NCI-H69 (cell line): Measurements from ENCODE around the gene ZC3HAV1L.
"Not testable (repeated sequence)": the region's sequence is repeated elsewhere in the genome, so short reads cannot be mapped to it uniquely, and the experiment has no call there.

Experiments
- DNase-seq: peaks from one replicate; lab custom pipeline; 2025; lab: John Stamatoyannopoulos, UW

Gene ZC3HAV1L

GRCh38 chr7:139054101-139054500, 18.3 kb upstream of the ZC3HAV1L start:
- peak; percentile 22 for DNase-seq

- DNase-seq = no peak
Measured at GRCh38 chr7:139051655-139052054, 15.8 kb upstream of the ZC3HAV1L start.

- DNase-seq = no peak
Measured at GRCh38 chr7:139049936-139050335, 14.1 kb upstream of the ZC3HAV1L start.

GRCh38 chr7:139049111-139049510, 13.3 kb upstream of the ZC3HAV1L start:
- no peak for DNase-seq

- DNase-seq = no peak
Measured at GRCh38 chr7:139047970-139048369, 12.1 kb upstream of the ZC3HAV1L start.

- DNase-seq = peak; percentile 98
Measured at GRCh38 chr7:139046143-139046542, 10.3 kb upstream of the ZC3HAV1L start.

GRCh38 chr7:139044813-139045794, 9.3 kb upstream of the ZC3HAV1L start:
- peak; percentile 28 for DNase-seq

GRCh38 chr7:139043823-139044812, 8.3 kb upstream of the ZC3HAV1L start:
- DNase-seq = peak; percentile 90

GRCh38 chr7:139041378-139042085, 5.7 kb upstream of the ZC3HAV1L start:
- DNase-seq = peak; percentile 22

- no peak for DNase-seq
Measured at GRCh38 chr7:139038691-139039090, 2.8 kb upstream of the ZC3HAV1L start.

- peak; percentile 35 for DNase-seq
Measured at GRCh38 chr7:139036901-139037300, 1.1 kb upstream of the ZC3HAV1L start.

- peak; percentile 84 for DNase-seq
Measured at GRCh38 chr7:139034855-139035585, 822 bp downstream of the ZC3HAV1L start.

- peak; percentile 54 for DNase-seq
Measured at GRCh38 chr7:139034336-139034735, 1.5 kb downstream of the ZC3HAV1L start.

GRCh38 chr7:139033346-139034114, 2.3 kb downstream of the ZC3HAV1L start:
- DNase-seq = peak; percentile 37

GRCh38 chr7:139032473-139032872, 3.4 kb downstream of the ZC3HAV1L start:
- DNase-seq = no peak

GRCh38 chr7:139029353-139029752, 6.5 kb downstream of the ZC3HAV1L start:
- no peak for DNase-seq

- no peak for DNase-seq
Measured at GRCh38 chr7:139026551-139026950, 9.3 kb downstream of the ZC3HAV1L start.

GRCh38 chr7:139025861-139026260, 10.0 kb downstream of the ZC3HAV1L start:
- not testable (repeated sequence) for DNase-seq

GRCh38 chr7:139023076-139023475, 12.8 kb downstream of the ZC3HAV1L start:
- DNase-seq = no peak

- no peak for DNase-seq
Measured at GRCh38 chr7:139022286-139022685, 13.6 kb downstream of the ZC3HAV1L start.
